CD4-positive, alpha-beta T cell treated with Interleukin-17A for 1 hour (primary cell): Measurements from ENCODE around the gene VAV3.
"Not testable (repeated sequence)": the region's sequence is repeated elsewhere in the genome, so short reads cannot be mapped to it uniquely, and the experiment has no call there.

ENCODE experiments used
- DNase-seq: peaks from one replicate; pipeline ENCODE4 v3.0.0-alpha.2; 2020

VAV3 gene

GRCh38 chr1:107786203-107786845, 178.7 kb downstream of the VAV3 start:
- peak; percentile 83 for DNase-seq

GRCh38 chr1:107785496-107786202, 179.3 kb downstream of the VAV3 start:
- DNase-seq, result peak; percentile 63

GRCh38 chr1:107782217-107782845, 182.6 kb downstream of the VAV3 start:
- peak; percentile 81 for DNase-seq

GRCh38 chr1:107781245-107781644, 183.7 kb downstream of the VAV3 start:
- no peak for DNase-seq

- no peak for DNase-seq
Observed at GRCh38 chr1:107777664-107778047, 187.3 kb downstream of the VAV3 start.

GRCh38 chr1:107776900-107777663, 187.9 kb downstream of the VAV3 start:
- DNase-seq, result no peak

GRCh38 chr1:107771377-107771776, 193.6 kb downstream of the VAV3 start:
- DNase-seq, result no peak

GRCh38 chr1:107767156-107767582, 197.8 kb downstream of the VAV3 start:
- no peak for DNase-seq

GRCh38 chr1:107766533-107766932, 198.4 kb downstream of the VAV3 start:
- DNase-seq, result no peak

GRCh38 chr1:107762751-107763390, 202.1 kb downstream of the VAV3 start:
- no peak for DNase-seq

GRCh38 chr1:107760065-107760464, 204.9 kb downstream of the VAV3 start:
- DNase-seq, result no peak

- DNase-seq, result peak; percentile 10
Observed at GRCh38 chr1:107750364-107750959, 214.5 kb downstream of the VAV3 start.

- no peak for DNase-seq
Observed at GRCh38 chr1:107748531-107748930, 216.4 kb downstream of the VAV3 start.

GRCh38 chr1:107741242-107741641, 223.7 kb downstream of the VAV3 start:
- no peak for DNase-seq

- DNase-seq, result no peak
Observed at GRCh38 chr1:107740579-107740978, 224.4 kb downstream of the VAV3 start.

- no peak for DNase-seq
Observed at GRCh38 chr1:107739651-107740050, 225.3 kb downstream of the VAV3 start.

GRCh38 chr1:107739201-107739600, 225.8 kb downstream of the VAV3 start:
- no peak for DNase-seq

GRCh38 chr1:107733401-107733800, 231.6 kb downstream of the VAV3 start:
- not testable (repeated sequence) for DNase-seq

- DNase-seq, result no peak
Observed at GRCh38 chr1:107727866-107728265, 237.1 kb downstream of the VAV3 start.

- no peak for DNase-seq
Observed at GRCh38 chr1:107726860-107727259, 238.1 kb downstream of the VAV3 start.

- no peak for DNase-seq
Observed at GRCh38 chr1:107724648-107725047, 240.3 kb downstream of the VAV3 start.

- not testable (repeated sequence) for DNase-seq
Observed at GRCh38 chr1:107720210-107720609, 244.8 kb downstream of the VAV3 start.
